OCI-LY7 (cell line): ENCODE results near the gene REPIN1. TPM values are rescaled to one million over a fixed set of nuclear protein-coding genes. Genes with fewer than 3 reads are reported as not detected.

Source experiments
- BruUV-seq: library from RNA; stranded (reverse); fragments of 400-500 nt; replicated peaks from 2 replicates; lab custom pipeline; 2021; lab: Mats Ljungman, UMichigan
- CTCF ChIA-PET: fragments of 300-600 bp; sonication (Branson Sonifier 250); formaldehyde crosslinking; loops from one replicate; lab custom pipeline; 2022; ENCODE audit warnings: antibody characterized with exemption; ENCODE audit not compliant: unreplicated experiment; lab: Charles Lee
- POLR2A ChIA-PET: fragments of 300-600 bp; sonication (Branson Sonifier 250); formaldehyde crosslinking; loops from one replicate; lab custom pipeline; 2022; ENCODE audit warnings: antibody characterized with exemption; lab: Charles Lee
- DNase-seq: peaks from one replicate; pipeline ENCODE4 v3.0.0-alpha.2; 2015; ENCODE audit warnings: low spot score
- H2AFZ ChIP-seq: fragments of 200-600 bp; sonication (generic), shearing (Covaris generic); 2 replicates; pipeline ENCODE4 v1.6.1; 2014; ENCODE audit warnings: mild to moderate bottlenecking, antibody characterized with exemption, low read length, moderate library complexity
- H3K27ac ChIP-seq: fragments of 200-600 bp; sonication (generic); 2 replicates; pipeline ENCODE4 v1.5.1; 2014; ENCODE audit warnings: mixed run types, low read depth, mild to moderate bottlenecking, moderate library complexity, low read length, inconsistent platforms; ENCODE audit not compliant: poor library complexity, severe bottlenecking
- H3K36me3 ChIP-seq: fragments of 200-600 bp; sonication (generic); 2 replicates; pipeline ENCODE4 v1.6.1; 2014; ENCODE audit warnings: mild to moderate bottlenecking, antibody characterized with exemption, low read length, moderate library complexity, mixed read lengths; ENCODE audit not compliant: insufficient read depth
- H3K4me1 ChIP-seq: fragments of 200-600 bp; sonication (generic); 2 replicates; pipeline ENCODE4 v1.5.1; 2014; ENCODE audit warnings: mild to moderate bottlenecking, low read length; ENCODE audit not compliant: insufficient read depth, poor library complexity, severe bottlenecking
- H3K4me2 ChIP-seq: fragments of 200-600 bp; sonication (generic); 2 replicates; pipeline ENCODE4 v1.6.1; 2014; ENCODE audit warnings: mild to moderate bottlenecking, low read length
- H3K4me3 ChIP-seq: fragments of 200-600 bp; sonication (generic); 2 replicates; pipeline ENCODE4 v1.5.1; 2014; ENCODE audit warnings: mild to moderate bottlenecking, low read depth, low read length; ENCODE audit not compliant: poor library complexity, severe bottlenecking
- H3K79me2 ChIP-seq: fragments of 200-600 bp; sonication (generic); 2 replicates; pipeline ENCODE4 v1.6.1; 2016; ENCODE audit warnings: low read depth, mild to moderate bottlenecking, low read length, moderate library complexity, mixed read lengths; ENCODE audit not compliant: insufficient read depth
- H3K9me2 ChIP-seq: fragments of 200-600 bp; sonication (generic); 2 replicates; pipeline ENCODE4 v1.6.1; 2016; ENCODE audit warnings: mild to moderate bottlenecking, low read length, mixed read lengths; ENCODE audit not compliant: insufficient read depth
- H3K9me3 ChIP-seq: fragments of 200-600 bp; sonication (generic); 2 replicates; pipeline ENCODE4 v1.6.1; 2014; ENCODE audit warnings: mild to moderate bottlenecking, mixed run types, low read length, mixed read lengths
- H4K20me1 ChIP-seq: fragments of 200-600 bp; sonication (generic); 2 replicates; pipeline ENCODE4 v1.6.1; 2014; ENCODE audit warnings: mild to moderate bottlenecking, antibody characterized with exemption, low read length, moderate library complexity, mixed read lengths; ENCODE audit not compliant: insufficient read depth
- EZH2phosphoT487 ChIP-seq: fragments of 200-600 bp; sonication (generic); IDR thresholded peaks from 2 replicates; pipeline ENCODE4 v1.6.1; 2018; ENCODE audit warnings: low read depth, borderline replicate concordance, mild to moderate bottlenecking, mixed run types, antibody characterized with exemption, low read length, moderate library complexity, mixed read lengths
- intact Hi-C: fragments of 100-400 bp; cut with micrococcal nuclease; formaldehyde crosslinking; loops from one replicate; pipeline ENCODE4 v1.10.0; 2022; ENCODE audit not compliant: unreplicated experiment
- total RNA-seq, 2 experiments: library from RNA; depleted of rRNA in 1 of 2; stranded (reverse); fragments of >200 nt in 1 of 2; shearing (Covaris generic) in 1 of 2; gene quantifications; 2 replicates each; pipeline ENCODE4 v1.2.3, GENCODE V29; 2014 to 2022
- TF ChIP-seq, protein P1 (sequence below): fragments of 200-600 bp; sonication (generic); conservative IDR thresholded peaks from 2 replicates; pipeline ENCODE4 v1.5.1; 2014; ENCODE audit warnings: mild to moderate bottlenecking, antibody characterized with exemption, low read length, moderate library complexity, mixed read lengths

REPIN1 gene
- total RNA-seq, 2 experiments from 2014 or later, result 19.0 to 46.2 TPM

DNA sequence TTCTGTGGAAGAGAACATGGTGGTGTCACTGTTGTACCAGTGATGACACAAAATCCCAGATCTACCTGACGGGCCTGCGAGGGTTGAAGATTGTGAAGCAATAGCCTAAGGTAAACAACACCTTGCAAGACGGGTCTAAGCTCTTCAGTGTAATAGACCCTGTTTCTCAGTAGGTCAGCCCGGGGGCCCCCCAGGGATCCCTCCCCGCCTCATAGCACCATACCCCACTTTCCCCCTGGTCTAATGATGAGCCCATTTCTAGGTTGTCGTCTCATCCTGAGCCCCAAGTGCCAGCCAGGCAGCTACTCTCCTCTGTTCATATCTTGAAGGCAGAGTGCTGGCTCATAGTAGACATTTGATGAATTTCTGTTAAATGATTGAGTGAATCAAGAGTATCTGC, 42.7 kb upstream of the REPIN1 start:
- no peak overlapping the region for H3K4me3 ChIP-seq
- intact Hi-C loops, result no loop called here
- no peaks in the 10 kb centered on the region for H3K79me2 ChIP-seq
- no peak overlapping the region for H2AFZ ChIP-seq
- no peaks in the 10 kb centered on the region for H3K4me1 ChIP-seq
- TF ChIP-seq EZH2phosphoT487, result no peak
- TF ChIP-seq, protein P1, sequence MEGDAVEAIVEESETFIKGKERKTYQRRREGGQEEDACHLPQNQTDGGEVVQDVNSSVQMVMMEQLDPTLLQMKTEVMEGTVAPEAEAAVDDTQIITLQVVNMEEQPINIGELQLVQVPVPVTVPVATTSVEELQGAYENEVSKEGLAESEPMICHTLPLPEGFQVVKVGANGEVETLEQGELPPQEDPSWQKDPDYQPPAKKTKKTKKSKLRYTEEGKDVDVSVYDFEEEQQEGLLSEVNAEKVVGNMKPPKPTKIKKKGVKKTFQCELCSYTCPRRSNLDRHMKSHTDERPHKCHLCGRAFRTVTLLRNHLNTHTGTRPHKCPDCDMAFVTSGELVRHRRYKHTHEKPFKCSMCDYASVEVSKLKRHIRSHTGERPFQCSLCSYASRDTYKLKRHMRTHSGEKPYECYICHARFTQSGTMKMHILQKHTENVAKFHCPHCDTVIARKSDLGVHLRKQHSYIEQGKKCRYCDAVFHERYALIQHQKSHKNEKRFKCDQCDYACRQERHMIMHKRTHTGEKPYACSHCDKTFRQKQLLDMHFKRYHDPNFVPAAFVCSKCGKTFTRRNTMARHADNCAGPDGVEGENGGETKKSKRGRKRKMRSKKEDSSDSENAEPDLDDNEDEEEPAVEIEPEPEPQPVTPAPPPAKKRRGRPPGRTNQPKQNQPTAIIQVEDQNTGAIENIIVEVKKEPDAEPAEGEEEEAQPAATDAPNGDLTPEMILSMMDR, result no peak
- H3K4me2 ChIP-seq, result no peak overlapping the region
- no peak for DNase-seq
- H3K9me2 ChIP-seq, result no peaks in the 10 kb centered on the region
- no TSS peak for BruUV-seq
- no peaks in the 10 kb centered on the region for H4K20me1 ChIP-seq
- H3K9me3 ChIP-seq, result no peaks in the 10 kb centered on the region
- CTCF ChIA-PET, result no interaction called here
- POLR2A ChIA-PET, result interaction anchor here (0.7 kb wide), 1 partner anchor 710 kb away, joined by 4 read pairs; no protein-coding TSS in a partner anchor
- H3K27ac ChIP-seq, result no peak overlapping the region
- H3K36me3 ChIP-seq, result no peaks in the 10 kb centered on the region

DNA sequence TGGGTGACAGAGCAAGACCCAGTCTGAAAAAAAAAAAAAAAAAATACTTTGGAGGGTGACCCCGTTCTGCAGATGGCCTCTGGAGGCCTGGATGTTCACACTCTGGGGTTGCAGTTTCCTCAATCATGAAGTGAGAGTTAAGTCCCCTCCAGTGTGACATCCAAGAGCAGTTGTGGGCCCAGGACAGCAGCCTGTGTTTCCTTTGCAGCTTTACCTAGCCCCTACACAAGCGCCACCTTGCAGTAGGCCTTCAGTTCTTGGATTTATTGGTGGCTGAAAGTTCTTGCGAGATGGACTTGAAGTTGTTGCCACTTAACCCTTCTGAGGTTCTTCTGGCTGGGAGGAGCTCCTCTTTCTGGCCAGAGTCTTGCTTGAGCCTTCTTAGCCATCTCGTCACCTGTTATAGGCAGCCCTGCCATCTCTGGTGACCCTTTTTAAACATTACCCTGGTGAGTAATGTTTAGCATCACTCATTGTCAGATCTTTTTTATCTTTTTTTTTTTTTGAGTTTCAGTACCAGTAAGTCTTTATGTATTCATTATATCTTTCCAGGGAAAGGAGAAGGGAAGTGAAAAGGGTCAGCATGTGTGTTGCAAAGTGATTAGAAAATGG, 41.9 kb upstream of the REPIN1 start:
- Histone ChIP-seq H3K9me2 (no peaks in the 10 kb centered on the region), H3K36me3 (no peaks in the 10 kb centered on the region), H3K4me2 (no peak overlapping the region), H3K27ac (no peak overlapping the region), H3K4me1 (no peaks in the 10 kb centered on the region), H2AFZ (no peak overlapping the region), H3K79me2 (no peaks in the 10 kb centered on the region), H3K9me3 (no peaks in the 10 kb centered on the region), H4K20me1 (no peaks in the 10 kb centered on the region), H3K4me3 (no peak overlapping the region)
- DNase-seq, result no peak
- POLR2A ChIA-PET, result interaction anchor here (0.7 kb wide), 1 partner anchor 710 kb away, joined by 4 read pairs; no protein-coding TSS in a partner anchor
- intact Hi-C loops, result no loop called here
- TF ChIP-seq EZH2phosphoT487, result no peak
- TF ChIP-seq, protein P1, result no peak
- no TSS peak for BruUV-seq
- CTCF ChIA-PET, result no interaction called here

DNA sequence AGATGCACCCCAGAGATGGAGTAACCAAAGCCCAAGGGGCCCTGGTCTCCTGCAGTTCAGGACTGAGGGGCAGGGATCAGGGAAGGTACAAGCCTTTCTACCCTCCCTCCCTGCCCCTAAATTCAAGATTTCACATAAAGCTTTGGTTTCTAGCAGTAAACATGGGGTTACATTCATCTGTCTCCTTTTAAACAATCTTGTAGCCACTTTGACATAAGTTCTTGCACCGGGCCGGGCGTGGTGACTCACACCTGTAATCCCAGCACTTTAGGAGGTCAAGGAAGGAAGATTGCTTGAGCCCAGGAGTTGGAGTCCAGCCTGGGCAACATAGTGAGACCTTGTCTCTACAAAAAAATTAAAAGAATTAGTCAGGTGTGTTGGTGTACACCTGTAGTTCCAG, 41.3 kb upstream of the REPIN1 start:
- Histone ChIP-seq H3K9me2 (no peaks in the 10 kb centered on the region), H3K79me2 (no peaks in the 10 kb centered on the region), H2AFZ (no peak overlapping the region), H3K4me2 (no peak overlapping the region), H3K4me3 (no peak overlapping the region), H3K36me3 (no peaks in the 10 kb centered on the region), H3K4me1 (no peaks in the 10 kb centered on the region), H3K27ac (no peak overlapping the region), H4K20me1 (no peaks in the 10 kb centered on the region), H3K9me3 (no peaks in the 10 kb centered on the region)
- intact Hi-C loops, result no loop called here
- TF ChIP-seq EZH2phosphoT487, result no peak
- TF ChIP-seq, protein P1, result no peak
- BruUV-seq, result no TSS peak
- ChIA-PET CTCF (no interaction called here), POLR2A (no interaction called here)
- DNase-seq, result no peak
